Activated CD8-positive, alpha-beta memory T cell treated with anti-CD3 and anti-CD28 coated beads, Interleukin-2, amount 10 ng/mL, durations not matched to agents 7 days and 5 days (primary cell): ENCODE measurements around the gene DPH7. TPM values are rescaled to one million over a fixed set of nuclear protein-coding genes. Genes with fewer than 3 reads are reported as not detected.
"Not testable (repeated sequence)": the region's sequence is repeated elsewhere in the genome, so short reads cannot be mapped to it uniquely, and the experiment has no call there.

Experiments used
- ATAC-seq: fragments of 150-1000 bp; cut with Tn5 transposase; one replicate; pipeline ENCODE4 v1.10.0; 2021; ENCODE audit warnings: moderate library complexity
- CTCF ChIA-PET: fragments of 350-600 bp; sonication (Branson Sonifier 250); formaldehyde crosslinking; loops from one replicate; lab custom pipeline; 2021; ENCODE audit warnings: antibody characterized with exemption; lab: Charles Lee
- DNase-seq: peaks from one replicate; pipeline ENCODE4 v3.0.0-alpha.2; 2020
- H3K27ac Mint-ChIP-seq: one replicate; pipeline ENCODE4 v1.8.0; 2021; ENCODE audit warnings: mild to moderate bottlenecking, mixed read lengths
- H3K27me3 Mint-ChIP-seq: one replicate; pipeline ENCODE4 v1.8.0; 2021; ENCODE audit warnings: mixed read lengths
- H3K36me3 Mint-ChIP-seq: one replicate; pipeline ENCODE4 v1.8.0; 2021; ENCODE audit warnings: mild to moderate bottlenecking, mixed read lengths
- H3K4me1 Mint-ChIP-seq: one replicate; pipeline ENCODE4 v1.8.0; 2021; ENCODE audit warnings: mixed read lengths
- H3K4me3 Mint-ChIP-seq: one replicate; pipeline ENCODE4 v1.8.0; 2021; ENCODE audit warnings: mild to moderate bottlenecking, moderate library complexity, mixed read lengths
- H3K9me3 Mint-ChIP-seq: one replicate; pipeline ENCODE4 v1.8.0; 2022; ENCODE audit warnings: low read depth, mixed read lengths
- total RNA-seq, 2 experiments: library from RNA; stranded (reverse); gene quantifications; one replicate each; pipeline ENCODE4 v1.2.3, GENCODE V29; 2021

Gene DPH7
- total RNA-seq, 2 experiments from 2014 or later, result 39.9 to 45.1 TPM

GRCh38 chr9:137582286-137582860, 3.6 kb upstream of the DPH7 start:
- Mint-ChIP-seq H3K36me3 (peaks cover 8% of the 10 kb centered on the region), H3K4me1 (peaks cover 12% of the 10 kb centered on the region), H3K9me3 (no peaks in the 10 kb centered on the region), H3K27me3 (no peaks in the 10 kb centered on the region), H3K4me3 (no peak overlapping the region), H3K27ac (peak overlapping the region; percentile 24)
- DNase-seq (peak; percentile 49), ATAC-seq (no peak)
- CTCF ChIA-PET, result interaction anchor here (0.5 kb wide), 1 partner anchor 186 kb away, joined by 3 read pairs; no protein-coding TSS in a partner anchor

- Mint-ChIP-seq H3K27me3 (no peaks in the 10 kb centered on the region), H3K9me3 (no peaks in the 10 kb centered on the region), H3K4me3 (no peak overlapping the region), H3K27ac (peak overlapping the region; percentile 24), H3K36me3 (peaks cover 5% of the 10 kb centered on the region), H3K4me1 (peaks cover 18% of the 10 kb centered on the region)
- no peak for DNase-seq
- CTCF ChIA-PET, result interaction anchor here (0.5 to 2.6 kb wide), 4 partner anchors 9 to 186 kb away, joined by 3 to 10 read pairs (median 3); partner anchors contain the start of gene ZMYND19
- no peak for ATAC-seq
Measured at GRCh38 chr9:137581361-137582285, 2.9 kb upstream of the DPH7 start.

- CTCF ChIA-PET, result interaction anchor here (0.6 to 2.6 kb wide), 3 partner anchors 10 to 47 kb away, joined by 3 to 10 read pairs (median 3); partner anchors contain the start of gene ZMYND19
- DNase-seq, result no peak
- ATAC-seq, result no peak
- no peaks in the 10 kb centered on the region for H3K27me3 Mint-ChIP-seq
- H3K36me3 Mint-ChIP-seq, result peaks cover 3% of the 10 kb centered on the region
- H3K4me3 Mint-ChIP-seq, result no peak overlapping the region
- H3K27ac Mint-ChIP-seq, result no peak overlapping the region
- no peaks in the 10 kb centered on the region for H3K9me3 Mint-ChIP-seq
- H3K4me1 Mint-ChIP-seq, result peaks cover 25% of the 10 kb centered on the region
Measured at GRCh38 chr9:137580954-137581322, 2.2 kb upstream of the DPH7 start.

GRCh38 chr9:137580209-137580953, 1.7 kb upstream of the DPH7 start:
- CTCF ChIA-PET, result interaction anchor here (1.1 to 2.6 kb wide), 7 partner anchors 8 to 93 kb away, joined by 3 to 19 read pairs (median 5); partner anchors contain the start of genes MRPL41 and ZMYND19
- Mint-ChIP-seq H3K4me3 (no peak overlapping the region), H3K27ac (no peak overlapping the region), H3K27me3 (no peaks in the 10 kb centered on the region), H3K36me3 (peaks cover 8% of the 10 kb centered on the region), H3K9me3 (no peaks in the 10 kb centered on the region), H3K4me1 (peaks cover 31% of the 10 kb centered on the region)
- ATAC-seq, result no peak
- DNase-seq, result no peak

GRCh38 chr9:137579259-137579604, 507 bp upstream of the DPH7 start:
- peak overlapping the region; percentile 80 for H3K4me3 Mint-ChIP-seq

GRCh38 chr9:137575716-137576411, 2.9 kb downstream of the DPH7 start:
- Mint-ChIP-seq H3K9me3 (no peaks in the 10 kb centered on the region), H3K4me1 (peaks cover 35% of the 10 kb centered on the region), H3K4me3 (peak overlapping the region; percentile 48), H3K27ac (peak overlapping the region; percentile 79), H3K27me3 (no peaks in the 10 kb centered on the region), H3K36me3 (peaks cover 28% of the 10 kb centered on the region)
- ATAC-seq, result no peak
- CTCF ChIA-PET, result interaction anchor here (1.3 to 2.7 kb wide), 2 partner anchors 12 to 24 kb away, joined by 4 to 8 read pairs; partner anchors contain the start of gene MRPL41
- DNase-seq, result peak; percentile 50

More at GRCh38 chr9:137579259-137579604, 507 bp upstream of the DPH7 start:
- CTCF ChIA-PET, result interaction anchor here (0.6 to 3.0 kb wide), 15 partner anchors 9 to 1170 kb away, joined by 3 to 19 read pairs (median 4); partner anchors contain the start of genes EHMT1, MRPL41 and ZMYND19
- peaks cover 14% of the 10 kb centered on the region for H3K36me3 Mint-ChIP-seq
- H3K27me3 Mint-ChIP-seq, result no peaks in the 10 kb centered on the region
- peaks cover 35% of the 10 kb centered on the region for H3K4me1 Mint-ChIP-seq
- ATAC-seq (no peak), DNase-seq (no peak)
- H3K27ac Mint-ChIP-seq, result peak overlapping the region; percentile 49
- no peaks in the 10 kb centered on the region for H3K9me3 Mint-ChIP-seq

GRCh38 chr9:137575364-137575715, 3.4 kb downstream of the DPH7 start:
- ATAC-seq (no peak), DNase-seq (peak; percentile 51)
- Mint-ChIP-seq H3K4me3 (no peak overlapping the region), H3K27me3 (no peaks in the 10 kb centered on the region), H3K9me3 (no peaks in the 10 kb centered on the region), H3K36me3 (peaks cover 34% of the 10 kb centered on the region), H3K4me1 (peaks cover 35% of the 10 kb centered on the region), H3K27ac (peak overlapping the region; percentile 79)
- CTCF ChIA-PET, result interaction anchor here (1.3 to 2.7 kb wide), 2 partner anchors 13 to 23 kb away, joined by 4 to 8 read pairs; partner anchors contain the start of gene MRPL41

GRCh38 chr9:137574192-137574591, 4.5 kb downstream of the DPH7 start:
- Mint-ChIP-seq H3K27me3 (no peaks in the 10 kb centered on the region), H3K27ac (no peak overlapping the region), H3K4me3 (no peak overlapping the region), H3K9me3 (no peaks in the 10 kb centered on the region), H3K36me3 (peaks cover 39% of the 10 kb centered on the region), H3K4me1 (peaks cover 34% of the 10 kb centered on the region)
- ATAC-seq (no peak), DNase-seq (no peak)
- CTCF ChIA-PET, result interaction anchor here (2.7 kb wide), 1 partner anchor 14 kb away, joined by 8 read pairs; no protein-coding TSS in a partner anchor

GRCh38 chr9:137570566-137570965, 8.2 kb downstream of the DPH7 start:
- H3K4me3 Mint-ChIP-seq, result no peak overlapping the region
- peaks cover 32% of the 10 kb centered on the region for H3K36me3 Mint-ChIP-seq
- no peak for DNase-seq
- H3K4me1 Mint-ChIP-seq, result peaks cover 10% of the 10 kb centered on the region
- ATAC-seq, result no peak
- CTCF ChIA-PET, result interaction anchor here (1.3 kb wide), 1 partner anchor 9 kb away, joined by 4 read pairs; no protein-coding TSS in a partner anchor
- H3K27me3 Mint-ChIP-seq, result no peaks in the 10 kb centered on the region
- no peak overlapping the region for H3K27ac Mint-ChIP-seq
- H3K9me3 Mint-ChIP-seq, result no peaks in the 10 kb centered on the region

GRCh38 chr9:137569609-137570203, 9.0 kb downstream of the DPH7 start:
- ATAC-seq (no peak), DNase-seq (no peak)
- Mint-ChIP-seq H3K27me3 (no peaks in the 10 kb centered on the region), H3K27ac (no peak overlapping the region), H3K9me3 (no peaks in the 10 kb centered on the region), H3K4me3 (no peak overlapping the region), H3K36me3 (peaks cover 28% of the 10 kb centered on the region), H3K4me1 (peaks cover 5% of the 10 kb centered on the region)
- CTCF ChIA-PET, result interaction anchor here (1.3 kb wide), 1 partner anchor 10 kb away, joined by 4 read pairs; no protein-coding TSS in a partner anchor

GRCh38 chr9:137568445-137568844, 10.3 kb downstream of the DPH7 start:
- CTCF ChIA-PET, result not testable (repeated sequence)
- Mint-ChIP-seq H3K27ac (peak overlapping the region; percentile 44), H3K36me3 (peaks cover 31% of the 10 kb centered on the region)

GRCh38 chr9:137564817-137565411, 13.8 kb downstream of the DPH7 start:
- peaks cover 18% of the 10 kb centered on the region for H3K36me3 Mint-ChIP-seq
- DNase-seq (no peak), ATAC-seq (no peak)
- no peak overlapping the region for H3K4me3 Mint-ChIP-seq
- H3K27ac Mint-ChIP-seq, result no peak overlapping the region
- no peaks in the 10 kb centered on the region for H3K9me3 Mint-ChIP-seq
- H3K4me1 Mint-ChIP-seq, result peaks cover 6% of the 10 kb centered on the region
- CTCF ChIA-PET, result no interaction called here
- no peaks in the 10 kb centered on the region for H3K27me3 Mint-ChIP-seq

More at GRCh38 chr9:137568445-137568844, 10.3 kb downstream of the DPH7 start:
- H3K9me3 Mint-ChIP-seq, H3K27me3 Mint-ChIP-seq, ATAC-seq, H3K4me1 Mint-ChIP-seq, H3K4me3 Mint-ChIP-seq, DNase-seq: not testable (repeated sequence)
